Activated naive CD4-positive, alpha-beta T cell treated with anti-CD3 and anti-CD28 coated beads, Interleukin-2, amount 50 U/mL, for 24 hours (primary cell): ENCODE measurements around the gene HPS1.

ENCODE experiments used
- H3K27ac Mint-ChIP-seq: one replicate; pipeline ENCODE4 v1.8.0; 2021; ENCODE audit warnings: mild to moderate bottlenecking, mixed read lengths
- H3K27me3 Mint-ChIP-seq: one replicate; pipeline ENCODE4 v1.8.0; 2021; ENCODE audit warnings: mixed read lengths
- H3K36me3 Mint-ChIP-seq: one replicate; pipeline ENCODE4 v1.8.0; 2021; ENCODE audit warnings: mixed read lengths
- H3K4me1 Mint-ChIP-seq: one replicate; pipeline ENCODE4 v1.8.0; 2021; ENCODE audit warnings: mixed read lengths
- H3K4me3 Mint-ChIP-seq: one replicate; pipeline ENCODE4 v1.8.0; 2021; ENCODE audit warnings: mild to moderate bottlenecking, mixed read lengths
- H3K9me3 Mint-ChIP-seq: one replicate; pipeline ENCODE4 v1.8.0; 2021; ENCODE audit warnings: mixed read lengths

The HPS1 gene

GRCh38 chr10:98377001-98377400, 69.7 kb downstream of the HPS1 start:
- H3K9me3 Mint-ChIP-seq = no peaks in the 10 kb centered on the region
- no peaks in the 10 kb centered on the region for H3K27me3 Mint-ChIP-seq
- no peak overlapping the region for H3K27ac Mint-ChIP-seq
- H3K4me3 Mint-ChIP-seq = no peak overlapping the region
- H3K36me3 Mint-ChIP-seq = peaks cover 1% of the 10 kb centered on the region
- H3K4me1 Mint-ChIP-seq = no peaks in the 10 kb centered on the region

DNA sequence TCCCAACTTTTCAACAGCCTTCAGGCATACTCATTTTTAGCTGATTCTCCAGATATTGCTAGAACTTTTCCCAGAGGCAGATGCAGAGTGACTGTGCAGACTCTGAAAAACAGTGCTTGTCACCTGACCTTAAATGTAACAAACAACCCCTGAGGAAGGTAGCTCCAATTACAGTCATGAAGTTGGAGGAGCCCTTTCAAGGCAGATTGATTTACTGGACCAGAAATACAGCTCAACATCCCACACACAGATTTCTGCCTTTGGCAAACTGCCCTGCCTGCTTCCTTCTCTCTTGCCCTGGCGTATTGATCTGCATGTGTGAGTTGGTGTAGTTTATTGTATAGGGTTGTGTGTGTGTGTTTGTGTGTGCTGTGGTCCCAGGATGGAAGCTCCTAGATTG, 70.2 kb downstream of the HPS1 start:
- Mint-ChIP-seq H3K27ac (no peak overlapping the region), H3K27me3 (no peaks in the 10 kb centered on the region), H3K4me3 (no peak overlapping the region), H3K9me3 (no peaks in the 10 kb centered on the region), H3K4me1 (no peaks in the 10 kb centered on the region), H3K36me3 (peaks cover 1% of the 10 kb centered on the region)

DNA sequence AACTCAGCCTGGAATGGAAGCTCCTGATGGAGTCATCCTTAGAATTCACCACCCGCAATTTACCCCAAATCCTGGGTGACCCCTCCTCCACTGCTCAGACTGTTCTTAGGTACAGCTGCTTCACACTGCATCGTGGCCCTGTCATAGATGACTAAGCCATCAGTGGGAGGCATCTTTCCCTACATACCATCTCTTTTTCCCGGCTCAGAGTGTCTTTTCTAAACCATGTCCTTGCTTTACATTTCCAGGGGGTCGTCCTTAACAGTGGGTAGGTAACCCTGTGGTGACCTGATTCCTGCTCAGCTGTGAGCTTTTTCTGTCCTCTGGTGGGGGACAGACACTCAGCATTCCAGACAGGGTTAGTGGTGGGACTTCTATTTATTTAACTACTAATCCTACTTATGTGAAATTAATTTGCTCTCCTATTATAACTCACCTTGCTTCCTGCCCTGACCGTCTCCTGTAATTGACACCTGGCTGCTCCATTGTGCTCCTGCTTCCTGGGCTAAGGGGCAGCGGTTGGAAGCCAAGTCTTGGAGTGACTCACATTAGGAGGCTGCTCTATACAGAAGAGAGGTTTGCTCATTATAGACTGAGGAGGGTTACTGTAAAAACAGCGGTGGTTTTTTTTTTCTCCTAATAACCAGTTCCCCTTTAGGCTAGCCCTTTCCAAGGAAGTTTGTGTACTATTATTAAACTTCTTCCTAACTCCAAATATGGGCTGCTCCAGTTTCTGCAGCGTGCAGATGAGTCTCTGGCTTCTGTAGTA, 72.3 kb downstream of the HPS1 start:
- H3K27ac Mint-ChIP-seq = no peak overlapping the region
- H3K9me3 Mint-ChIP-seq = no peaks in the 10 kb centered on the region
- no peaks in the 10 kb centered on the region for H3K4me1 Mint-ChIP-seq
- no peak overlapping the region for H3K4me3 Mint-ChIP-seq
- peaks cover 1% of the 10 kb centered on the region for H3K27me3 Mint-ChIP-seq
- peaks cover 1% of the 10 kb centered on the region for H3K36me3 Mint-ChIP-seq

DNA sequence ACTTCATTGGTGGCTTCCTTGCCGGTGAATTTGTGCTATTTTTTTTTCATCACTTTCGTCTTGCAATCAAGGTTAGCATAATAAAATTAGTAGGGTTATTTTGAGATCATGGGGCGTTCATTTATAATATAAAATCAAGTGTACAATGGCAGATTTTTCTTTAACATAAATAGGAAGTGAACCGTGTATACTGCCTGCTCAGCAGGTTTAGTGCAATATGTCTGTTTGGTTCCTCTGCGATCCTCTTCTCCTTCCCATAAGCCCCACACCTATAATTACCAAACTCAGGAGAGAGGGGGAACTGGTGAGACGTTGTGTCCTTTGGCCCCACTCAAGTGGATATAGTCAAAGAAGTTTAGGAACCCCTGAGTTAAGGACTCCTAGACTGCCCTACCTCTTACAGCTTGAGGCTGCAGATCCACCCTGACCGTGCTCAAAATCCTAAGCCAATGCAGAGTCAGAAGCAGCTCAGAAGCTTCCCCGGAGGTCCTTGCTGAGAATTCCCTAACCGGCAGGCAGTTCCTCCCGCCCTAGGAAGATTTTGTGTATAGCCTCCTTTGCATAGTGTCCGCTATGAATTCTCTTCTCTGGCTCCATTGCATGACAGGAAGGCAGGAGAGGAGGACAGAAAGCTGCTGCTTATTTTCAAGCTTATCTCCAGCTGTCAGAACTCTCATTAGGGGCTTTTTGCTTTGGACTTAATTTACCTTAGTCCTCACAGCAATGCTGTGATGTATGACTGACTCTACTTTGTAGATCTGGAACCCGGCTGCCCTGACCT, 73.3 kb downstream of the HPS1 start:
- no peak overlapping the region for H3K27ac Mint-ChIP-seq
- H3K4me1 Mint-ChIP-seq = no peaks in the 10 kb centered on the region
- no peak overlapping the region for H3K4me3 Mint-ChIP-seq
- no peaks in the 10 kb centered on the region for H3K9me3 Mint-ChIP-seq
- peaks cover 1% of the 10 kb centered on the region for H3K36me3 Mint-ChIP-seq
- H3K27me3 Mint-ChIP-seq = peaks cover 1% of the 10 kb centered on the region

DNA sequence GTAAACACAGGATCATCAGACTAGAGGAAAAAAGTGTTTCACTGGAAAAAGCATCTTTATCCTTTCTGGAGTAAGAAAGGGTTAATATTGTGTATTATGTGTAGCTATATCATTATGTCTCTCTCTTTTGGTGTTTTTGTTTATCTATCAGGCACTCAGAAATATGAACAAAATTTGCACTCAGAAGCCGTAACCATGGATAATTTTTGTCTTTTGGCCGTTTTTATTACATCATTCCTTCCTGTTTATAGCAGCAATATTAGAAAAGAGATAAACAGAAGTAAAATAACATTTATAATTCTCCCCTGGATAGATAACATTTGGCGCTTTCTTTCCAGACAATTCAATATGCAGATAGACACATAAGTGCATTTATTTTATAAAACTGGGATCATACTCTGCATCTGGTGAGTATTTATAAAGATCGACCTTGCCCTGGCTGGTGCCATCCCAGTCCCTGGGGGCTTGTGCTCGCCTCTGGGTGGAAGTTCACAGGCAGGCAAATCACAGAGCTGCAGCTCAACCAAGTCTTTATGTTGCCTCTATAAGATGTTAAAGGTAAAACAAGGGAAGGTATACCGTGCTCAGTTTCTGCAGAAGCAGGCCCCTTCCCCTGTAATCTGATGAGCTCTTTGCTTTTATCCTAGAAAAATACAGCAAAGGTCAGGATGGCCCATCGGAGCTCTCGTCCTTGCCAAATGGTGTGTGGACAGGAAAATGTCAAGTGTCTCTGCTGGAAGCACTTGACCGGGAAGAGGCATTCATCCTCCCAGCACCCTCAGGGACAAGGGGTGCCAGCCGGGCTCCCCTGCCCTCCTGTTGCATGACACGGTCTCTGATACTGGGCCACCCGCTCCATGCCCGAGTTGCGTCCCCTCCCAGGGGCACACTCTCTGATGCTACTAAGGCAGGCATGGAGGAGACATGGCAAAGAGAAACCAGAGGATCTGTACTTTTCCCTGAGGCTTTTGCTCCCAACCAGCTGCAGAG, 75.6 kb downstream of the HPS1 start:
- no peak overlapping the region for H3K27ac Mint-ChIP-seq
- no peaks in the 10 kb centered on the region for H3K4me1 Mint-ChIP-seq
- H3K9me3 Mint-ChIP-seq = no peaks in the 10 kb centered on the region
- no peaks in the 10 kb centered on the region for H3K36me3 Mint-ChIP-seq
- H3K4me3 Mint-ChIP-seq = no peak overlapping the region
- H3K27me3 Mint-ChIP-seq = peaks cover 2% of the 10 kb centered on the region

DNA sequence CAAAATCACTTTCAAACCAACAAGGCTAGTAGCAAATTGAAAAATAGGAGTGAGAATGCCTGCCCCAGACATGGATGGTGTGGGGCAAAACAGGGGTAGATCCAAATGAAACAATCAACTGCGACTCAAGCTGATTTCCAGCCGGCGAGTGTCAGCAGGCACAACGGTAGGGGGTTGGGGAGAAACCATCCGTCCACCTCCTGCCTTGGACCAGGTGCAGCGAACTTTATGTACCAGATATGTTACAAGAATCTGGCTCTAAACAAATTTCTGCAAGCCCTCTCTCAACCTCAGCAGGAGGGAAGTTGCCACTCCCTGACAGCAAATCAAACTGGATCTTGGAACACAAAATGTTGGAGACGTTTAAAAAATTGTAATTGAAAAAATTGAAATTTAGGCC, 76.9 kb downstream of the HPS1 start:
- Mint-ChIP-seq H3K4me3 (no peak overlapping the region), H3K36me3 (no peaks in the 10 kb centered on the region), H3K27me3 (peaks cover 2% of the 10 kb centered on the region), H3K9me3 (no peaks in the 10 kb centered on the region), H3K4me1 (no peaks in the 10 kb centered on the region), H3K27ac (no peak overlapping the region)

DNA sequence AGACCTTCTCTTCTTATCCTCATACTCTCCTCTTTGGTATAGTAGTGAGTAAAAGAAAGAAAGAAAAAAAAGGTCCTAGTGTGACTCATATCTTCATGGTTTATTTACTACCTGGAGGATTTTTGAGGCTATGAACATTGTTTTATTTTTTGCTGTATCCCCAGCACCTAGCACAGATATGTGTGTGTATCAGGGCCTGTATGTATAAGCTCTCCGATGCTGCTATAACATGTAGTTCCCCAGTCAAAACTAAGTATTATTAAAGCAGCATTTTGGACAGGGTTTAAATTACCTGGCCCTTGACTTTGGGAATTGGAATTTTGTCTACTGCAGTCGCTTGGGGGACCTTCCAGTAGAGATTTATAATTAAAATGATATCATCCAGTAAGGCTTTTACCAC, 78.1 kb downstream of the HPS1 start:
- Mint-ChIP-seq H3K4me3 (no peak overlapping the region), H3K4me1 (no peaks in the 10 kb centered on the region), H3K27ac (no peak overlapping the region), H3K36me3 (no peaks in the 10 kb centered on the region), H3K9me3 (no peaks in the 10 kb centered on the region), H3K27me3 (peaks cover 2% of the 10 kb centered on the region)

GRCh38 chr10:98367604-98368451, 78.9 kb downstream of the HPS1 start:
- no peaks in the 10 kb centered on the region for H3K9me3 Mint-ChIP-seq
- no peak overlapping the region for H3K4me3 Mint-ChIP-seq
- peaks cover 2% of the 10 kb centered on the region for H3K27me3 Mint-ChIP-seq
- H3K36me3 Mint-ChIP-seq = no peaks in the 10 kb centered on the region
- H3K4me1 Mint-ChIP-seq = no peaks in the 10 kb centered on the region
- no peak overlapping the region for H3K27ac Mint-ChIP-seq
